22Rv1 (cell line): ENCODE measurements around the gene ACAP3.

Experiments
- ZFX ChIP-seq: fragments of 450-650 bp; IDR thresholded peaks from 2 replicates; pipeline ENCODE4 v1.6.1; 2017; ENCODE audit warnings: antibody characterized with exemption, borderline replicate concordance
- TF ChIP-seq, protein P1 (sequence below): fragments of 450-650 bp; IDR thresholded peaks from 2 replicates; pipeline ENCODE4 v1.5.1; 2017; ENCODE audit warnings: mild to moderate bottlenecking

- TF ChIP-seq, protein P1, sequence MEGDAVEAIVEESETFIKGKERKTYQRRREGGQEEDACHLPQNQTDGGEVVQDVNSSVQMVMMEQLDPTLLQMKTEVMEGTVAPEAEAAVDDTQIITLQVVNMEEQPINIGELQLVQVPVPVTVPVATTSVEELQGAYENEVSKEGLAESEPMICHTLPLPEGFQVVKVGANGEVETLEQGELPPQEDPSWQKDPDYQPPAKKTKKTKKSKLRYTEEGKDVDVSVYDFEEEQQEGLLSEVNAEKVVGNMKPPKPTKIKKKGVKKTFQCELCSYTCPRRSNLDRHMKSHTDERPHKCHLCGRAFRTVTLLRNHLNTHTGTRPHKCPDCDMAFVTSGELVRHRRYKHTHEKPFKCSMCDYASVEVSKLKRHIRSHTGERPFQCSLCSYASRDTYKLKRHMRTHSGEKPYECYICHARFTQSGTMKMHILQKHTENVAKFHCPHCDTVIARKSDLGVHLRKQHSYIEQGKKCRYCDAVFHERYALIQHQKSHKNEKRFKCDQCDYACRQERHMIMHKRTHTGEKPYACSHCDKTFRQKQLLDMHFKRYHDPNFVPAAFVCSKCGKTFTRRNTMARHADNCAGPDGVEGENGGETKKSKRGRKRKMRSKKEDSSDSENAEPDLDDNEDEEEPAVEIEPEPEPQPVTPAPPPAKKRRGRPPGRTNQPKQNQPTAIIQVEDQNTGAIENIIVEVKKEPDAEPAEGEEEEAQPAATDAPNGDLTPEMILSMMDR = no peak
- TF ChIP-seq ZFX = no peak
Measured at GRCh38 chr1:1284221-1285101, 23.3 kb downstream of the ACAP3 start.
